Brain pericyte (primary cell): Measurements from ENCODE around the gene PYGO2.

ENCODE experiments used
- DNase-seq: peaks from one replicate; pipeline ENCODE4 v3.0.0-alpha.2; 2012; ENCODE audit warnings: low read depth, low spot score

Gene PYGO2

DNA sequence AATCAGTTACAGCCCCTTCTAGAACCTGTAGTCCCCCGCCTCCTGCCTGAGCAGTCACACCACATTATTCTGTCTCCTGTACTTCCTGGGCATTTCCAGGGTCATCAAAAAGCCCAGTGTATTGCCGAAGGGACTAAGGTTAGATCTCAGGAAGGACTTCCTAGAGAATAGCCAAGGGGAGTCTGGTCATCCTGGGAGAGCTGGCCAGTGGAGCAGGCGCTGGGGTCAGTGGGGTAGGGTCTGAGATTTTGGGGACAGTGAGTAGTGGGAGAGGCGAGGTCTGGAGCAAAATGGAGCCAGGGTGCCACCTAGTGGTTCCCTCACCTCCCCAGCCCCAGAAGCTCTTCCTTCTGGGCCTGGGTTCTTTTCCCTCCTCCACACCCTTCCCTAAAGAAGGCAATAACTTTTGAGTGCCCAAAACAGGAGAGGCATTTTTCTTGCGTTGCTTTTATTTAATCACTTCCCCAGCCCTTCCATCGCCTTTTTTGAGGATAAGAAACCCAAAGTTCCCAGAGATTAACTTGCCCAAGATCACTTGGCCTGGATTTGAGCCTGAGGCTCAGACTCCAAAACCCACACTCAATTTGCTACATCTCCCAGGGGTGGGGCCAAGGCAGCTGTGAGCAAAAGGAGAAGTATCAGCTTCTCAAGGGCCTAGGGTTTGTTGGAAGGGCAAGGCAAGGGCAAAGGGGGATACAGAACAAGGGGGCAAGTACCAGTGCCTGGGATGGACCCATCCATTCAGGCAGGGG, 17.8 kb downstream of the PYGO2 start:
- DNase-seq: no peak

DNA sequence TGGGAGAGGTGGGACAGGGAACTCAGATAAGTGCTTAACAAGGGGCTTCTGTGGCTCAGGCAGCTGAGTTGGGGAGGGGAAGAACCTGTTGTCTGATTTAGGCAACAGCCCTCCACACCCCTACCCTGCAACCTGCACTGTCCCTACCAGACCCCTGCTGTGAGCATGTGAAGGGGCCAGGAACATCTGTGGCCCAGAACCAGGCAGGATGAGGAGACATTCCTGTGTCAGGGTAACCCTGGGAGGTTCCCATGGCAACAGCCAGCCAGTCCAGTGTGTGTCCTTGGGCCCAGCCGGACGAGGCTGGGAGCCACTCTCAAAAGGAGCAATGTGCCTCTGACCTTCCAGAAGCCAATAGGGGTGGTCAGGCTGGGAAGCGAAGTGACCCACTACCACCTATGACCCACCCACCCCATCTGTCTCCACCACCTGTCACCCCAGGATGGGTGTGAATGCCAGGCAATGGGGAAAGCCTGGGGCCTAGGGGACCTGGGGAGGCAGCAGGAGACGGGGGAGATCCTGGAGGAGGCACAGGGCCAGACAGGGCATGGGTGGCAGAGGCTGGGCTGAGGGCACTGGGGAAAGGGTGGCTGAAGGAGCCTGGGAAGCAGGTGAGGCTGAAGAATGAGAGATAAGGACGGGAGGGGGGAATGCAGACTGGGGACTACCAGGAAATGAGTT, 20.1 kb downstream of the PYGO2 start:
- no peak for DNase-seq

DNA sequence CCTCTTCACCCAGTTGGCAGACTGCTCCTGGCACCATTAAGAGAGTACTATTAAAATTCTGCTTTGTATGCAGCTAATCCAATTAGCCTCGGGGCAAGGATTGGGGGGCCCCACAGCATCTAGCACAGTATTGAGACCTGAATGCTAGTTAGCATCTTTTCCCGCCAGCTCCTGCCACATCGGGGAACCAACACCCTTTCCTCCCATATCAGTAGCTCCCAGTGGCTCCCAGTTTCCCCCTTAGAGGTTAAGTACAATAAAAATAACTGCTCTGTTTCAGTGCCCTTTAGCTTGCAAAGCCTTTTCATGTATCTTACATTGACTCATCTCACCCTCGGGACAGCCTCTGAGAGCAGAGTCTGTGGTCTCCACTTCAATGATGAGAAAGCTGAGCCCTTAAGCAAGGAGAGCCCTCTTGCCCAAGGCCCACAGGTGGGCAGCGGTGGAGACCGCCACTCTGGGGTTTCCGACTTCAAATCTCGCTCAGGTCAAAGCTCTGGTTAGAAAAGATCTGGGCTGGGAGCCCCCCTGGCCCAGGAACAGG, 20.9 kb downstream of the PYGO2 start:
- no peak for DNase-seq

DNA sequence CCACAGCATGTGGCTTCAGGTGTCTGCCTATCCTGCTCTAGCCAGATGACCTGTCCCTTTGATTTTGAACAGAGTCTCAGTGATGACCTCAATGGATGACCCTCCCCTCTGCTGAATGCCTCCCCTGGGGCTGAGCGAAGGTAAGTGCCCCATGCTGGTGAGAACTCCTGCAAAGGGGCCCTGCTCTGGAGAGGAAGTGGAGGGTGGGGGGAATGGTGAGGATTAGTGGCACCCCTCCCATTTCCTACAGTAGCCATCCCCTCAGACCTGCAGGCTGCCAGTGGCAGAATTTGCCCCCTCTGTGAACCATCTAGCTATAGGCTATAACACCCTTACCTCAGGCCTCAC, 21.4 kb downstream of the PYGO2 start:
- no peak for DNase-seq

DNA sequence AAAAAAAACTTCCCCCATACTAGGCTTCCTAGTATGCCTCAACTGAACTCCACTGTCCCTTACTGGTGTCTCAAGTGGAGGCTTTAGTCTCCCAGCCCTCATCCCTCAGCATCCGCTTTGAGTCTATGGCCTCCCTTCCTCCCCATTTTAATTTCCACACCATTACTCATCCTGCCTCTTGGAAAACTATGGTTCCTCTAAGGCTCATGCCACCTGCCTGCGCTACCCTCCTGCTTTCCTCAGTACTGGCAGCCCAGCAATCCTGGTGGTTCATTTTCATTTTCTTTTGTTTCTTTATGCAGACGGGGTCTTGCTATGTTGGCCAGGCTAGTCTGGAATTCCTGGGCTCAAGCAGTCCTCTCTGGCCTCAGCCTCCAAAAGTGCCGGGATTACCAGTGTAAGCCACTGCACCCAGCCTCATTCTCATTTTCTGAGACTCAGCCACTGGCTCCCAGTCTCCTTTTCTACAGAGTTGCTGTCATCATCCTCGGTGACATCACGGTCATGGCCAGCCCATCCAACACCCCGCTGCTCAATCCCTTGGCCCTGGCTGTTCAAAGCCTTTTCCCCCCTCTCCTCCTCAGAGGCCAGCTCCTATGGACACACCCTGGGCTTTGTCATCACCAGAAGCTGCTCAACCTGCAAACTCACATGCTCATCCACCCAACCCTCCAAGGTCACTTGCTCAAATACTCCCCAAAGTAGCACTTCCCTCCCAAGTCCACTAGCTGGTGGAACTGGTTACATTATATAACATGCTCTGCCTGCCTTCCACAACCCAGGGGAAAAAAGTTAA, 22.8 kb downstream of the PYGO2 start:
- no peak for DNase-seq

DNA sequence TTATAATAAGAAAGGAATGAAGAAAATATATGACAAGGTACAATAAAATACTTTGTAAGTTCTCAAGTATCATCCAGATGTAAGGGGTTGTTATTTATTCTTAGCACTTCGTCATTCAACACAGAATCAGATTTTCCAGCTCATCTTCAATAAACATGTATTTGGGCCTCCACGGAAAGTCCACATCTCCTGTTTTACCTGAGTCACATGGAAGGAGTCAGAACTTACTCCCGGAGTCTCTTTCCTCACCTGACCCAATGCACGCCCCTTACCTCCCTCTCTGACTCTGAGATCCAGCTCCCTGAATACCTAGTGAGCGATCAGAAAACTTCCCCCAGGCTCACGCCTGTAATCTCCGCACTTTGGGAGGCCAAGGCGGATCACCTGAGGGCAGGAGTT, 23.6 kb downstream of the PYGO2 start:
- DNase-seq: no peak

DNA sequence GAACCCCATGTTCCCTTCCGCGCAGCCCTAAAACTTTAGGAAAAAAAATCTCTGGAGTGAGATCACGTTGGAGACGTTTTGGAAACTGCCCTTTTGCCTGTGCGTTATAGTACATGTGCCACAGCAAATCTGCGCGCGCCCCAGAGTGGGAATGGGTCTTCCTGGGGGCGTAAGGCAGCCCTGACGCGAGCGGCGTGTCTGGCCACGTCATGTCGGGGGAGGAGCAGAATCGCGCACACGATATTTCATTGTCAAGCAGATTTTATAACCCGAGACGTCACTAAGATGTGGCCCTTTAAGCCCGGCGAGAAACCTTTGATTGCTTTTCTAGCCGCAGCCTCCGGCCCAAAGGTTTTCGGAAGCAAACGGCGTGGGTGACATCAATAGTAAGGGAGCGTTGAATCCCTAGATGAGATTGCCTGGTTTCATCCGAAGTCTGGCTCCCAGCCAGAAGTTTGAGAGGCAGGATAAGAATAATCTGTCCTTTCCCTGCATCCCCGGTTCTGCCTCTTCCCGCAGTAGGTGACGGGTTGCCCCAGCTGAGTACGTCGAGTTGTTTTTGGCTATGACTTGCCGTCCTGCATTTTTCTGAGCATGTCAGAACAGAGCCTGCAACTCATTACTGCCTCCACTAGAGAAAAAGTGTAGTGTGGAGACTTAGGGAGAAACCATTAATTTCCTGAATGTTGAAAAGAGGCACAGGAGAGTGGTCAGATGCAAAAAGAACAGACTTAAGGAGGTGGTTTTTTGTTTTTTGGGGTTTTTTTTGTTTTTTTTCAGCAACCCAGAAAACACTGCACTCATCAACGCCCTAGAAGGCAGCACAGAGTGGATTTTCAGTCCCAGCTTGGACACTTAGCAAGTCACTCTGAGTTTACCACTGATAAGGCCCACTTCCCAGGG, 24.2 kb downstream of the PYGO2 start:
- peak; percentile 91 for DNase-seq

DNA sequence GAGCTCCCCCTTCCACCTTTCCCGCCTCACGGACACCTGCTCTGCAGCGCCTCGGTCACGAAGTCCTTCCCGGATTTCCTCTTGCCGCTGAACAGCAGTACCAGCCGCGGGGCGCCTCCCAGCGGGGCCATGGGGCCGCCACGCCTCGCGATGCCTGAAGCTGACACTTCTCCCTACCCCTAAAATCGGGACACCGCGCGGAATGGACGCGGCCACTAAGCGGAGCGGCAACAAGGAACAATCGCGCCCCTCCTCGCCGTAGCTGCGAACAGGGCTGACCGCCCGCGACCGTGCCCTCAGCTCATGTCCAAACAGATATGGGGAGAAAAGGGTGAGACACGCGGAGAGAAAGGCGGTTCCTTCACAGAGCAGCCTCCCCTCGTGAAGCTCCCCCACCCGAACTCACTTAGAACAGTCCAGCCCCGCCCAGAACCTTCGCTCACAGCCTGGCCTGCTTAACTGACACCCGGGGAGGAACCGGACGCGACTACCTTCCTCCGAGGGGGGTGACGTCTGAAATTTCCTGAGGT, 25.0 kb downstream of the PYGO2 start, which contains the start of gene PMVK:
PMVK (minus strand) TSS at position 165 of the 530 bp plus-strand sequence; CDS start at position 131, 34 bp downstream.
- DNase-seq: peak; percentile 87

DNA sequence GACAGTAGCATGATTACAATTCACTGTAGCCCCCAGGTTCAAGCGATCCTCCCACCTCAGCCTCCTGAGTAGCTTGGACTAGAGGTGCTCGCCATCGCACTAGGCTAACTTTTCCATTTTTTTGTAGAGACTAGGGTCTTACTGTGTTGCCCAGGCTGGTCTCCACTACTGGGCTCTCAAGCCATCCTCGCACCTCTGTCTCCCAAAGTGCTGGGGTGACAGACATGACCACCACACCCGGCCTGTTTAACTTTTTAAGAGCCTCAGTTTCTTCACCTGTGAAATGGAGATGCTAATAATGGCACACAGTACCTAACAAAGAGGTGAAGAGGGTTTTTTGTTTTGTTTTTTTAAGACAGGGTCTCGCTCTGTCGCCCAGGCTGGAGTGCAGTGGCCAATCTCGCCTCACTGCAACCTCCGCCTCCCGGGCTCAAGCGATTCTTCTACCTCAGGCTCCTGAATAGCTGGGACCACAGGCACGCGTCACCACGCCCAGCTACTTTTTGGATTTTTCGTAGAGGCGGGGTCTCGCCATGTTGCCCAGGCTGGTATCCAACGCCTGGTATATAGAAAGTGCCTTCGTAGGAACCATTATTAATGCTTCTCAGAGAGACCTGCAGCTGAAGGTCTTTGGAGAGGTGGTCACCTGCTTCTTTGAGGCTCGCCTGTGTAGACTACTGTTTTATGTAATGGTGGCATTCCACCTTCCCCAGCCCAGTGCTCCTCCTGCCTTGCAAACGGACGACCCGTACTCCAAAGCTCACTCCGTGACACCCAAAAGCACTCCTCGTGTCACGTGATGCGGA, 25.6 kb downstream of the PYGO2 start:
- DNase-seq: no peak

DNA sequence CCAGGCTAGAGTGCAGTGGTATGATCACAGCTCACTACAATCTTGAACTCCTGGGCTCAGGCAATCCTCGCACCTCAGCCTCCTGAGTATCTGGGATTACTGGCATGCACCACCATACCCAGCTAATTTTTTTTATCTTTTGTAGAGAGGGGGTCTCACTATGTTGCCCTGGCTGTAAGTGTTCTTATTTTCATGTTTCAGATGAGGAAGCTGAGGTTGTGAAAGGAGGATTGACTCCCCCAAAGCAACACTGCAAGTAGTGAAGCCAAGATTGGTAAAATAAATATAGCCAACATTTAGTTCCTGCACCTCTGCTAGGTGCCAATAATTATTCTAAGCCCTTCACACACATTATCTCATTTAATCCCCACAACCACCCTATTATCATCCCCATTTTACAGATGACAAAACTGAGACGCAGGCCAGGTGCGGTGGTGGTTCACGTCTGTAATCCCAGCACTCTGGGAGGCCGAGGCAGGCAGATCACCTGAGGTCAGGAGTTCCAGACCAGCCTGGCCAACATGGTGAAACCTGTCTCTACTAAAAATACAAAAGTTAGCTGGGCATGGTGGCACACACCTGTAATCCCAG, 27.1 kb downstream of the PYGO2 start:
- no peak for DNase-seq

DNA sequence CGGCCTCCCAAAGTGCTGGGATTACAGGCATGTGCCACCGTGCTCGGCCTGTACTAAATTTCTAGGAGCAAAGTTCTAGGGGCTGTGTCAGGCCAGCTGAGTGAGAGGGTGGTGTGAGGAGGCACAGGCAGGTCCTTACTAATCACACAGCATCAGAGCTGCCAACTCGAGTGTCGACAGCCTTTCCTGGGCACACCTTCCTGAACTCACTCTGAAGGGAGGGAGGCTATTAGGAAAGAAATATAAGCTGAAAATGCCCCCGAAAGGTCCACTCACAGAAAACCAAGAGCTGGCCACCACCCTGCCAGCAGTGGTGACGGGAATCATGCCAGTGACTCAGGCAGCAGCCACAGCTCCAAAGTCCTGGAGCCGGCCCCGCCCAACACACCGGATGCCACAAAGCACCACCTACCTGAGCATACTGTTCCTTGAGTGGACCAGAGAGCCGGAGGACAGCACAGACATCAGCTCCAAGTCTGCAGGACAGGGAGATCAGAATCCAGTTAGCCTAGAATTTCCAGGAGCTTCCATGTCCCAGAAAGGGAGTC, 29.6 kb downstream of the PYGO2 start:
- DNase-seq: no peak

DNA sequence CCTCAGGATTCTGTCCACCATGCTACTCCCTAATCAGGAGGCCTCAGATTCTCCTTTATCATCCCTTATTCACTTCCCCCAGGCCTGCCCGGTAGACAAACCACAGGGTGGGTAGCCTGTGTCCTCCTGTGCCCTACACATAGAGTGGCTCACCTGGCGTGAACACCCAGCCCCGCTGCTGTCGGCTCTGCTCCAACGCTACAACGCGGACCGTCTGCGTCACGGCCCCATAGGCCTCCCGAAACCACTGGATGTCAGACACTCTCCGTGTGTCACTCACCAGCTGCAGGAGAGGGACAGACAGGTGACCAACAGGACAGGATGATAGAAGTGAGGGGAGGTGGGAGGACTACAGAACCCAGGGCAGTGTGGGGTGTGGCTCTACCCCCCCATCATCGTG, 35.4 kb downstream of the PYGO2 start:
- no peak for DNase-seq

DNA sequence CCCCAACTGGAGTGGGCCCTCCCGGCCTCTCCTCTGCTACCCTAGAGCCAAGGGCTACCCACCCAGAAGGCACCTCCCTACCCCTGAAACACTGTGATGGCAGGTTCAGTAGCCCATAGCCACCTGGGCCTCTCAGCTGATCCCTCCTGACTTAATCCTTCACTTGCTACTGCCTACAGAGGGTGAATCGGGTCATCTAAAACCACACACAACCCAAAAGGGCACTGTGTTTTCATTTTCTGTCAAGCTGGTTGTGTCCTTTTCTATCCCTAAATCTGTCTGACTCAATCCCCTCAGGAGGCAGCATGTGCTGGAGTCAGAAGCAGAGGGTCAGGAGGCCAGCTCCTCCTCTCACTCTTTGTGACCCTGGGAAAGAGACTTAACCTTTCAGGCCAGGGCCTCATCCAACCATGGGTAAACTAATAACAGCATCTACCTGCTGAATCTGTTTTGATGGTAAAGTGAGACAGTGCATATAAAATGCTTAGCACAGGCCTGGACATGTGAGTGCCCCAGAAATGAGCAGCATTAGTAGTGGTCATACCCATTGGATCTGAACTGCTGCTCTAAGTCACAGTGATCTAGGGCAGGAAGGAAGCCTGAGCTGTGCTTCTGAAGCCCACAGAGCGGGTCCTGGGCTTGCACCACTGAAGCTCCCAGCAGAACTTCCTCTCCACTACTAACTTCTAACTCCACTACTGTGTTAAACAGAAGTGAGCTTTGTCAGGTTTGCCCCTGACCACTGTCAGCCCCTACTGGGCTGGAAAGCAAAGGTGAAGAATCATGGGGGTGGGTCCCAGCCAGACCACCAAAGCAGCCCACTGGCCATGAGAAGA, 36.0 kb downstream of the PYGO2 start:
- DNase-seq: no peak

DNA sequence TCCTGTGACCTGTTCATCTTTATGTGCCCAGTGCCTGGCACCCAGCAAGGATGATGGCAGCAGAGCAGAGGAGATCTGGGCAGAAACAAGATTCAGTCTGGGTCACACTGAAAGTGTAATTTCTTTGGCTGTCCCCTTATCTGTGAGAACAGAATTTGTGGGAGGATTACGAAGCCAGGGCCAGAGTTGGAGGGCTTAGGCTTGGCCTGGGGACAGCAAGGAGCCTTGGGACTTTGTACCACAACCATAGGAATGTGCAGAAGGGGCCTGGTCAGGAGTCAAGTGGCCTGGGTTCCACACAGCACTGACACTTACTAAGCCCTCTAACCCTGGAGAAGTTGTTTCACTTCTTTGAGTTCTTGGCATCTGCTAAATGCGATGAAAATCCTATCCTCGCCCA, 37.9 kb downstream of the PYGO2 start:
- no peak for DNase-seq

DNA sequence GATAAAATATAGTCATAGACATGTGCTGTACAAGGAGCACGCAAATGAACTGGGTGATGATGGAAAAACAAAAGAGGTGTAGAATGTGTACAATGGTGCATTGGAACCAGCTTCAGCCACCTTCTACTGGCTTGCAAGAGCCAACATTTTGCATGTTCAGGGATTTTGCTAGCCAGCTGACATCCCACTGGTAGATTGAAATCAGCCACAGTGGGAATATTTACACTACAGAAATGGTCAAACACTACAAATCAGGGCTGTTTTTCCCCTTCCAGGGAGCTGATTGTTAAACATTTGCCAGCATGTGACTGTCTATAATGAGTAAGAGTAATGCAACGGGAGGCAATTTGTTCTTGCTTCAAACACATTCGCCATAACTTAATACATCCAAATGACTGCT, 48.3 kb downstream of the PYGO2 start:
- DNase-seq: no peak

DNA sequence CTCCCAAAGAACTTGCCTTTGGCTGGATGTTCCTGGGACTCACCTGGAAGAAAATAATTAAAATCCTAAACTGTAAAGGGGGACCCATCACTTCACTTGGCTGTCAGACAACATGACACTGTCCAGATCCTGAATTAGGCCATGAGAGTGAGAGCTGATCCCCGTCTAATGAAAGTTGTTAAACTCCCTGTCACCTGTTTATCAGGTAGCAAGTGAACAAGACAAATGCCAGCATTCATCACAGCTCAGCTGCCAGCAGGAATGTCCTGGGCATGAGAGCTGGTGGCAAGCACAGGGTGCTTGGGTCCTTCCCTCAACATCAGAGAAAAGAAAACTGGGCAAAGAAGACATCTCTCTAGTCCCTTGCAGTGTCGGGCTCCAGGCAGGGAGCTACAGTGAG, 48.8 kb downstream of the PYGO2 start:
- DNase-seq: no peak

DNA sequence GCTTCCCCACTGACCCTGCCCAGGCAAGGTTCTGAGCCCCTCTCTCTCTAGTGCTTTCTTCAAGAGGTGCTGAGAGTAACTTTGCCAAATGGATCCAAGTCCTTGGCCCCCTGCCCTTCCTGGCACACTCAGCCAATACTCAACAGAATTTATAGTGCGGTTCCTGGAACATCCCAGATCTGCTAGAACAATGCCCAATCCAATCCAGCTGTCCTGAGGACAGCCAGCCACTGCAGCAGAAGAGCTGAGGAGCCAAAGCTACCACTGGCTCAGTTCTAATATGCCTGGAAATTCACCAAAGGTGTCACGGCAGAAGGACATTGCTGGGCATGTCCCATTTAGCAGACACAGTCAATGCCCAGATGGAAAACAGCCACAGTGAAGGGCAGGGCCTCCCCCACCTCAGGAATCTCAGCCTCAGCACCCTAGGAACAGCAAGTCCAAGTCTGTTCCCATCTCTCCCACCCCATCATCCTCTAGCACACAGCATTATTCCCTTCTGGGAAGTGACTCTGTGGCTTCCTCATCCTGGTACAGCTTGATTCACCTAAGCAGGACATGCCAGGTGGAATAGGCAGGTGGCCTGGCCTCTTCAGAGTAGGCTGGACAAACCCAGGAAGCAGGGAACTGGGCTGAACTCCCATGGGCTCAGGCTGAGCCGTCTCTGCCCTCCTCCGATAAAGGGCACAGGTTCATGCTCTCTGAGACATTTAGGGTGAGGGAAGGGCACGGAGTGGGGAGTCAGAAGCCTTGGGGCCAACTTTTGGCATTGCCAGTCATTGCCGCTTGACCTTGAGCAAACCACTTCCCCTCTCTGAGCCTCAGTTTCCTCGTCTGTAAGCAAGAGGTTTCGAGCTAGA, 49.7 kb downstream of the PYGO2 start:
- no peak for DNase-seq

DNA sequence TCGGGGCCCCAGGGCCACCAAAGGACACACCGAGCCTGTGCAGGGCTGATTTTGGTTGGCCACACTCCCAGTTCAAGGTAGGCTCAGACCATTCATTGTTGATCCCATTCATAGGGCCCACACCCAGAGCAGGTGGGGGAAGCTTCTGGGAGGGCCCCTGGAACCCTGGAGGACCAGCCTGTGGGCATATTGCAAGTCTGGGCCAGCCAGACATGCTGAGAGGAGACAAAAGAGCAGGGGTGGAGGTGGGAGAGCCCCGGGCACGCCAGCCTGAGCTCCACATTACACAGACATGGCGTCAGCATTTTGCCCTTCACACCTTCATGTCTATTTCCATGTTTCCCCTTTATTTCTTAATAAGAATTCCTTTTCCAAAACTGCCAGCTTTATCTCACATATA, 50.7 kb downstream of the PYGO2 start:
- no peak for DNase-seq
